Non-pigmented ciliary epithelial cell (primary cell): ENCODE measurements around the gene MYO1E.
A peak's percentile ranks its signal among the peaks of the same experiment; 100 is the strongest.
"Not testable (repeated sequence)": the region's sequence is repeated elsewhere in the genome, so short reads cannot be mapped to it uniquely, and the experiment has no call there.

Source experiments
- DNase-seq: peaks from one replicate; pipeline ENCODE4 v3.0.0-alpha.2; 2010; ENCODE audit warnings: low read depth

Gene MYO1E

GRCh38 chr15:59387196-59387878, 14.7 kb upstream of the MYO1E start:
- DNase-seq, result not testable (repeated sequence)

- no peak for DNase-seq
Measured at GRCh38 chr15:59385171-59385570, 12.5 kb upstream of the MYO1E start.

- DNase-seq, result no peak
Measured at GRCh38 chr15:59384507-59384906, 11.8 kb upstream of the MYO1E start.

- DNase-seq, result no peak
Measured at GRCh38 chr15:59380902-59381610, 8.4 kb upstream of the MYO1E start.

GRCh38 chr15:59379531-59379930, 6.9 kb upstream of the MYO1E start:
- no peak for DNase-seq

GRCh38 chr15:59378855-59379254, 6.2 kb upstream of the MYO1E start:
- DNase-seq, result no peak

GRCh38 chr15:59377924-59378323, 5.3 kb upstream of the MYO1E start:
- no peak for DNase-seq

- DNase-seq, result no peak
Measured at GRCh38 chr15:59376733-59377132, 4.1 kb upstream of the MYO1E start.

GRCh38 chr15:59373215-59373614, 544 bp upstream of the MYO1E start:
- DNase-seq, result no peak

GRCh38 chr15:59371458-59372351, 966 bp downstream of the MYO1E start:
- no peak for DNase-seq

GRCh38 chr15:59369597-59369996, 3.1 kb downstream of the MYO1E start:
- DNase-seq, result no peak

- no peak for DNase-seq
Measured at GRCh38 chr15:59367022-59367451, 5.6 kb downstream of the MYO1E start.

- DNase-seq, result no peak
Measured at GRCh38 chr15:59366333-59367021, 6.2 kb downstream of the MYO1E start.

GRCh38 chr15:59364248-59364647, 8.4 kb downstream of the MYO1E start:
- DNase-seq, result peak; percentile 38

- no peak for DNase-seq
Measured at GRCh38 chr15:59362331-59362730, 10.3 kb downstream of the MYO1E start.

GRCh38 chr15:59360896-59361295, 11.8 kb downstream of the MYO1E start:
- no peak for DNase-seq

- no peak for DNase-seq
Measured at GRCh38 chr15:59360305-59360704, 12.4 kb downstream of the MYO1E start.

- no peak for DNase-seq
Measured at GRCh38 chr15:59355730-59356129, 16.9 kb downstream of the MYO1E start.

GRCh38 chr15:59354417-59355031, 18.1 kb downstream of the MYO1E start:
- no peak for DNase-seq

- no peak for DNase-seq
Measured at GRCh38 chr15:59353994-59354416, 18.7 kb downstream of the MYO1E start.

- DNase-seq, result no peak
Measured at GRCh38 chr15:59352683-59353082, 20.0 kb downstream of the MYO1E start.

GRCh38 chr15:59352189-59352588, 20.5 kb downstream of the MYO1E start:
- DNase-seq, result no peak
